Sigmoid colon (tissue), 7 donors: ENCODE measurements around the gene SEPTIN7. TPM values are rescaled to one million over a fixed set of nuclear protein-coding genes. Genes with fewer than 3 reads are reported as not detected.

ENCODE experiments used
- DNase-seq: peaks from one replicate; pipeline ENCODE4 v3.0.0-alpha.2; 2019
- H3K27ac ChIP-seq, 4 donors: fragments of 200-600 bp; sonication (generic); one replicate each; pipeline ENCODE4 v1.5.1; 2016 to 2019; ENCODE audit warnings: mild to moderate bottlenecking in 1 of 4
- H3K27me3 ChIP-seq, 3 donors: fragments of 200-600 bp; sonication (generic); one replicate each; pipeline ENCODE4 v1.5.1; 2019; ENCODE audit warnings: mild to moderate bottlenecking in 1 of 3
- H3K36me3 ChIP-seq, 4 donors: fragments of 200-600 bp; sonication (generic); one replicate each; pipeline ENCODE4 v1.5.1; 2016 to 2019
- H3K4me1 ChIP-seq, 4 donors: fragments of 200-600 bp; sonication (generic); one replicate each; pipeline ENCODE4 v1.5.1; 2017 to 2019
- H3K4me3 ChIP-seq, 4 donors: fragments of 200-600 bp; sonication (generic); one replicate each; pipeline ENCODE4 v1.5.1; 2017 to 2019; ENCODE audit warnings: mild to moderate bottlenecking in 2 of 4, moderate library complexity in 1 of 4
- H3K9me3 ChIP-seq, 4 donors: fragments of 200-600 bp in 3 of 4; sonication (generic) in 3 of 4; one replicate each; pipeline versions ENCODE4 v1.5.1 to v1.6.1; 2013 to 2019
- CTCF ChIP-seq, 4 experiments: fragments of 450-650 bp in 3 of 4; fragments of 200-600 bp in 1 of 4; IDR thresholded peaks; one replicate each; pipeline ENCODE4 v1.5.1; 2016 to 2019; ENCODE audit warnings: antibody characterized with exemption in 4 of 4, mild to moderate bottlenecking in 3 of 4, moderate library complexity in 2 of 4
- EP300 ChIP-seq, 4 donors: sonication (generic); formaldehyde crosslinking; IDR thresholded peaks; one replicate each; pipeline ENCODE4 v1.6.1; 2017; ENCODE audit warnings: antibody characterized with exemption in 4 of 4
- POLR2A ChIP-seq, 2 donors: fragments of 450-650 bp; IDR thresholded peaks; one replicate each; pipeline ENCODE4 v1.6.1; 2016; ENCODE audit warnings: antibody characterized with exemption in 2 of 2, mild to moderate bottlenecking in 2 of 2, moderate library complexity in 2 of 2
- POLR2AphosphoS5 ChIP-seq, 4 donors: sonication (generic); formaldehyde crosslinking; IDR thresholded peaks; one replicate each; pipeline ENCODE4 v1.6.1; 2017; ENCODE audit warnings: antibody characterized with exemption in 4 of 4
- WGBS, 2 donors: extraction: QIAGEN DNeasy Blood & Tissue Kit; methylation state at CpG; one replicate each; pipeline ENCODE4 v1.1.7; 2013; 5-methylcytosine and 5-hydroxymethylcytosine counted together
- intact Hi-C: fragments of 100-400 bp; cut with DNase I; formaldehyde crosslinking; loops from one replicate; pipeline ENCODE4 v1.15.1; 2023
- polyA plus RNA-seq, 3 donors: library from polyadenylated mRNA; stranded (reverse); fragments of 200-250 nt; gene quantifications; one replicate each; pipeline ENCODE4 v1.2.3, GENCODE V29; 2013
- total RNA-seq, 4 donors: library from RNA; depleted of rRNA; stranded (reverse); fragments of >200 nt; gene quantifications; one replicate each; pipeline ENCODE4 v1.1.0, GENCODE V29; 2016
- donor health status: healthy with polysubstance abuse.
- donor health status: Bipolar disorder and iron deficiency.
- donor health status: healthy.

Gene SEPTIN7
- total and polyA plus RNA-seq, 7 donors = 112 to 330 (median 256) TPM

- 2 to 5% methylated on average over 37 of the region's 37 CpGs for WGBS, 2 donors
- peak overlapping the region; percentile 83 to 93 (median 86) for H3K4me3 ChIP-seq
- TF ChIP-seq POLR2AphosphoS5 (IDR thresholded peaks at IDR 0.05) (no peak), CTCF (IDR thresholded peaks at IDR 0.05) (no peak), EP300 (IDR thresholded peaks at IDR 0.05) (no peak), POLR2A (IDR thresholded peaks at IDR 0.05) (no peak)
- no peaks in the 10 kb centered on the region for H3K36me3 ChIP-seq
- H3K4me1 ChIP-seq = peaks cover 0 to 40% (median 32%) of the 10 kb centered on the region in 4 donors
- peak; percentile 95 for DNase-seq
- intact Hi-C loops = loop anchor here (2.0 to 5.0 kb wide), 6 partner anchors 45 to 763 kb away; partner anchors contain the start of gene DPY19L1
- H3K9me3 ChIP-seq = no peaks in the 10 kb centered on the region
- H3K27me3 ChIP-seq = no peaks in the 10 kb centered on the region
- H3K27ac ChIP-seq = peak overlapping the region; percentile 94 to 98 (median 96)
Observed at GRCh38 chr7:35799846-35800717, 775 bp upstream of the SEPTIN7 start.

- no peaks in the 10 kb centered on the region for H3K36me3 ChIP-seq
- TF ChIP-seq CTCF (IDR thresholded peaks at IDR 0.05) (peak; percentile 25 to 57 (median 40)), POLR2A (IDR thresholded peaks at IDR 0.05) (no peak), EP300 (IDR thresholded peaks at IDR 0.05) (no peak), POLR2AphosphoS5 (IDR thresholded peaks at IDR 0.05) (peak; percentile 4 to 30 (median 14))
- peaks cover 0 to 55% (median 45%) of the 10 kb centered on the region in 4 donors for H3K4me1 ChIP-seq
- DNase-seq = peak; percentile 86
- H3K4me3 ChIP-seq = peak overlapping the region; percentile 83 to 93 (median 86)
- H3K9me3 ChIP-seq = no peaks in the 10 kb centered on the region
- intact Hi-C loops = loop anchor here (2.0 to 5.0 kb wide), 6 partner anchors 47 to 764 kb away; partner anchors contain the start of gene DPY19L1
- 0% methylated on average over 70 of the region's 70 CpGs for WGBS, 2 donors
- H3K27ac ChIP-seq = peak overlapping the region; percentile 94 to 98 (median 96)
- H3K27me3 ChIP-seq = no peaks in the 10 kb centered on the region
Observed at GRCh38 chr7:35801392-35802101, 690 bp downstream of the SEPTIN7 start.

DNA sequence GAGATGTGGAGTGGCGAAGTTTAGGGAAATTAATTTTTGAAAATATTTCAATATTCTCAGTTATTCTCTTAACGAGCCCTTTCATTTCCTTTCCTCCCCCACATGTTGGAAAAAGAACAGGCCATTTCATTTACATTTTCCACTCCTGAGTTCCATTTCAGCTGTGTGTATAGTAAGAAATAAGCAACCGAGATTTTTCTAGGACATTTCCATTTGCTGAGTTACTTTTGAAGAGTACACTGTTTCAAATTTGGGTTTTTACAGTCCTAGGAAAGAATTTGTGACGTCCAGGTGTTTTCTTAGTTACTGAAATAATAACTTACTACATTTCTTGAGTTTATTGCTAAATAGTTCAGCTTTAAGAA lies 1.2 kb downstream of the SEPTIN7 start:
- H3K4me1 ChIP-seq = peaks cover 0 to 60% (median 45%) of the 10 kb centered on the region in 4 donors
- 0% methylated on average over 4 of the region's 4 CpGs for WGBS, 2 donors

More for the DNA sequence above, 1.2 kb downstream of the SEPTIN7 start:
- Histone ChIP-seq H3K36me3 (no peaks in the 10 kb centered on the region), H3K9me3 (no peaks in the 10 kb centered on the region), H3K4me3 (peak overlapping the region; percentile 83 to 93 (median 86)), H3K27ac (peak overlapping the region; percentile 94 to 98 (median 96)), H3K27me3 (no peaks in the 10 kb centered on the region)
- no peak for DNase-seq
- TF ChIP-seq POLR2AphosphoS5 (IDR thresholded peaks at IDR 0.05) (no peak), POLR2A (IDR thresholded peaks at IDR 0.05) (no peak), EP300 (IDR thresholded peaks at IDR 0.05) (no peak), CTCF (IDR thresholded peaks at IDR 0.05) (no peak)
- intact Hi-C loops = loop anchor here (5.0 kb wide), 3 partner anchors 110 to 765 kb away; partner anchors contain the start of gene DPY19L1
